ENCODE data around the gene CHPF.

Gene CHPF

DNA sequence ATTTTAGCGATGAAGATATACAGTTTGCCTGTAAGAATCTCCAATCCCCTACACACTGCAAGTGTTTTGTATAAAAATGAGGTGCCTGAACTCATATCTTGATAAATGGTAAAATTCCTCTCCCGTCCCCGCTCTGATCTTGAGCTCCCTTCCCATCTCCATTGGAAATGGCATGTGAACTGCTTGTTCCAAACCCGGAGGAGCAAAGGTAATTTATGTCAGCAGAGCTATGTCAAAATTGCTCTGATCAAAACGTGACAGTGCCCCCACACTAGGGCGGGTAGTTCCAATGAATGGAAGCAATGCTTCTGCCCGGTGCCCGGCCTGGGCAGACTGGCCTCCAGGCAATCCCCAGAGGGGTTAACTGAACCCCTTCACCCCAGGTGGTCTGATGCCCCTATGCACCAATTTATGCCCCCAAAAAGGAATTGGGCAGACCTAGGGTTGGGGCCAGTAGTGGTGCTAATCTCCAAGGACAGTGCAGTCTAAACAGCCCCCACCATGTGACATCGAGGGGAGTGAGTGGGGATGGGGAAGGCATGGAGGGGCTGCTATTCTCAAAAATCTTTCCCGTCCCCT, 48.6 kb downstream of the CHPF start:
- no peak for DNase-seq

DNA sequence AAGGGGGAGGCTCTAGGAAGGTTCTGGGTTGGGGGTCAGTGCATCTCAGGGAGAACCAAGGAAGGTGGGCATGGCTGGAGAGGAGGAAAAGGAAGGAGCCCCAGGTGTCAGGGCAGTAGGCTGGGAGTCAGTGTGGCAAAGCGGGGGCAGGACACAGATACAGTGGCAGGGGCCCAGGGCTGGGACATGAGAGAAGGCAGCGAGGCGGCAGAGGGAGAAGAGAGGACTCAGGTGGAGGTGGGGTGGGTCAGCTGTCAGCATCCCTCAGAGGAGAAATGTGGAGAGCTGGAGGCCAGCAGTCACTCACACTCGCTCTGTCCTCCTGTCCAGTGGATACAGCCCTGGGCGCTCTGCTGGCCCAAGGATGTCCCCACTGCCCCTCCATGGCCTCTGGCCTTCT, 50.5 kb downstream of the CHPF start:
- DNase-seq, result no peak

DNA sequence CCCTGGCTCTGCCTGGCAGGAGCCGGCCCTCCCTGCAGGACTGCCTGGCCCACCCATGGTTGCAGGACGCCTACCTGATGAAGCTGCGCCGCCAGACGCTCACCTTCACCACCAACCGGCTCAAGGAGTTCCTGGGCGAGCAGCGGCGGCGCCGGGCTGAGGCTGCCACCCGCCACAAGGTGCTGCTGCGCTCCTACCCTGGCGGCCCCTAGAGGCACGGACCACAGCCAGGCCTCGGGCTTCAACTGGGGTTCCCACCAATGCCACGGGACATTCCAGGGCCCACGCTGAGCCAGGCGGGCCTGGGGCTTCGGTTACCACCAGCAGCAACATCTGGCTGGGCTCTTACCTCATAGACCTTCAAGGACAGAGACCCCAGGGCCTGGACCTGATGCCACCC, 51.0 kb downstream of the CHPF start:
- no peak for DNase-seq

DNA sequence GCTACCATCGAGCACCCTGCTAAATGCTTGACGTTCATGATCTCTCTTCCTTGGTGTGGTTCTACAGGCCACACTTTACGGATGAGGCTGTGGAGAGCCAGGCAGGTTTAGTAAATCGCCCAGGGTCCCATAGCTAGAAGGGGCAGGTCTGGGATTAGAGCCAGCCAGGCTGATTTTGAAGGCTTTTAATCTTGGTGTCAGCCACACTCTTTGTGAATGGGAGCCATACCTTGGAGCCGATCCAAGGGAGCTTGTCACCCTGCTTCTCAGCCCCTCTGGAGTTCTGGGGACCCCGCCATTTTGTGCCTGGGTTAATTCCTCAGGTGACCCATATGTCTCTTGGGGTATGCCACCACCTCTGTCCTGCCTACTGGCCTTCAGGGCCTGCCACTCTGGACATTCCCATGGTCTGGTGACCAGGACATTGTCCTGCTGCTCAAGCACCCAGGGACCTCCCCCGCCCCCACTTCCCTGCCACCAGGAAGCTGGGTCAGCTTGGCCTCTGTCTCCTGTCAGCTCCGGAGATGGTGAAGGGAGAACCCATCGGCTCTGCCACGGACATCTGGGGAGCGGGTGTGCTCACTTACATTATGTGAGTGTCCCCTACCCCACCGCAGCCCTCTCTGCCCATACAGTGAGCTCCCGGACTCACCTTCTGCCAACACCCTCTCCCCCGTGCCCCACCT, 52.2 kb downstream of the CHPF start:
- DNase-seq, result no peak

DNA sequence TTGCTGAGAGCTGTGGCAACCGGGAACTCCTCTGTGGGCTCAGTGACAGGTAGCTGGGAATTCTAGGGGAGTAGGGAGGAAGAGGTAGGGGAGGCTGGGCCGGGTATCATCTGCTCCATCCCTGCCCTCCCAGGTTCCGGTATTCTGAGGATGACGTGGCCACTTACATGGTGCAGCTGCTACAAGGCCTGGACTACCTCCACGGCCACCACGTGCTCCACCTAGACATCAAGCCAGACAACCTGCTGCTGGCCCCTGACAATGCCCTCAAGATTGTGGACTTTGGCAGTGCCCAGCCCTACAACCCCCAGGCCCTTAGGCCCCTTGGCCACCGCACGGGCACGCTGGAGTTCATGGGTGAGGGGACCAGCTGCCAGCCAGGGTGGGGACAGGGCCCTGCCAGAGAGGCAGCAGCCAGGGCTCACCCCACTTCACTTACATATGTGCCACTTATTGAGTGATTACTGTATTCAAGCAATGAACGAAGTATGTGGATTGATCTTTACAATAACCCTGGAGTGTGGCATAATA, 52.9 kb downstream of the CHPF start:
- DNase-seq, result no peak

DNA sequence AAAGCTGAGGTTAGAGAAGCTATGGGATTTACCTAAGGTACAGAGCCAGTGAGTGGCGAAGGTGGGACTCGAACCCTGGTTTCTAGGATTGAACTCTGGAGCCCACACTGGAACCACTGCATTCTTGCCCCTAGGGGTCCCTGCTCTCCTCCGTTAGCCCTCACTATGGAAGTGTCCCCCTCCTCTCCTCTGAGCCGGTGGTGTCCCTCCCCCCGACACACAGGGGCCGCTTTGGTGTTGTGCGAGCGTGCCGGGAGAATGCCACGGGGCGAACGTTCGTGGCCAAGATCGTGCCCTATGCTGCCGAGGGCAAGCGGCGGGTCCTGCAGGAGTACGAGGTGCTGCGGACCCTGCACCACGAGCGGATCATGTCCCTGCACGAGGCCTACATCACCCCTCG, 53.4 kb downstream of the CHPF start:
- DNase-seq, result no peak

DNA sequence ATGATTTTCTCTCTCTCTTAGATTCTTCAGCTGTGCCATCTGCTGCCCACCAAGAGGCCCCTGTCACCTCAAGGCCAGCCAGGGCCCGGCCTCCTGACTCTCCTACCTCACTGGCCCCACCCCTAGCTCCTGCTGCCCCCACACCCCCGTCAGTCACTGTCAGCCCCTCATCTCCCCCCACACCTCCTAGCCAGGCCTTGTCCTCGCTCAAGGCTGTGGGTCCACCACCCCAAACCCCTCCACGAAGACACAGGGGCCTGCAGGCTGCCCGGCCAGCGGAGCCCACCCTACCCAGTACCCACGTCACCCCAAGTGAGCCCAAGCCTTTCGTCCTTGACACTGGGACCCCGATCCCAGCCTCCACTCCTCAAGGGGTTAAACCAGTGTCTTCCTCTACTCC, 54.3 kb downstream of the CHPF start:
- no peak for DNase-seq
